GM19238 (cell line): ENCODE results near the gene SAMD11.

Source experiments
- DNase-seq: peaks from one replicate; pipeline ENCODE4 v3.0.0; 2011; ENCODE audit warnings: low spot score; ENCODE audit not compliant: insufficient read length

SAMD11 gene

DNA sequence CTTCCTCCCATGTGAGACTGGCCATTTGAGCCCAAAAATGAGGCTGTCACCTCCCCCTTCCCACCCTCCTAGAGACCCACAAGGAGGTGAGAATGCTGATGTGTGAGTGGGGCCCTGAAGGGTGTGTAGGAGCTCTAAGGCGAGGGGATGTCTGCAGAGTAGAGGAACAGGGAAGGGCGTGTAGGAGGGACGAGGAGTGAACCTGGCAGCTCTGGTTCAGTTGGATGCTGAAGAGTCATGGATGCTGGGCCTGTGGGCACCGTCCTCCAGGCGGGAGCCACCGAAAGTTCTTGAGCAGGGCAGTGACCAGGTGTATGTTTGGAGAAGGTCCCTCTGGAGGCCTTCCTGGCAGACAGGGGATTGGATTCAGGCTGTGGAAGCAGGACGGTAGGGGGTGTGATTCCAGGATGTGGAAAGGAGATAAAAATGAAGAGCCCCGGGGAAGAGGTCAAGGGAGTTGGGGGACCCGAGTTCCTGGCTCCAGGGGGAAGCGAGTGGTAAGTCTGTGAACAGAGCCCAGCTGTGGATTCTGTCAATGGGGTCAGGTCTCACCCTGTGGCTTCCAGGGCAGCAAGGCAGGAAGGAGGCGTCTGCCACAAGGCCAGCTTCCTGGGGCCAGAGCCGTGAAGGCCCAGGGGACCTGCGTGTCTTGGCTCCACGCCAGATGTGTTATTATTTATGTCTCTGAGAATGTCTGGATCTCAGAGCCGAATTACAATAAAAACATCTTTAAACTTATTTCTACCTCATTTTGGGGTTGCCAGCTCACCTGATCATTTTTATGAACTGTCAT, 7.9 kb downstream of the SAMD11 start:
- DNase-seq, result no peak

GRCh38 chr1:932173-932510, 8.4 kb downstream of the SAMD11 start:
- DNase-seq, result no peak

DNA sequence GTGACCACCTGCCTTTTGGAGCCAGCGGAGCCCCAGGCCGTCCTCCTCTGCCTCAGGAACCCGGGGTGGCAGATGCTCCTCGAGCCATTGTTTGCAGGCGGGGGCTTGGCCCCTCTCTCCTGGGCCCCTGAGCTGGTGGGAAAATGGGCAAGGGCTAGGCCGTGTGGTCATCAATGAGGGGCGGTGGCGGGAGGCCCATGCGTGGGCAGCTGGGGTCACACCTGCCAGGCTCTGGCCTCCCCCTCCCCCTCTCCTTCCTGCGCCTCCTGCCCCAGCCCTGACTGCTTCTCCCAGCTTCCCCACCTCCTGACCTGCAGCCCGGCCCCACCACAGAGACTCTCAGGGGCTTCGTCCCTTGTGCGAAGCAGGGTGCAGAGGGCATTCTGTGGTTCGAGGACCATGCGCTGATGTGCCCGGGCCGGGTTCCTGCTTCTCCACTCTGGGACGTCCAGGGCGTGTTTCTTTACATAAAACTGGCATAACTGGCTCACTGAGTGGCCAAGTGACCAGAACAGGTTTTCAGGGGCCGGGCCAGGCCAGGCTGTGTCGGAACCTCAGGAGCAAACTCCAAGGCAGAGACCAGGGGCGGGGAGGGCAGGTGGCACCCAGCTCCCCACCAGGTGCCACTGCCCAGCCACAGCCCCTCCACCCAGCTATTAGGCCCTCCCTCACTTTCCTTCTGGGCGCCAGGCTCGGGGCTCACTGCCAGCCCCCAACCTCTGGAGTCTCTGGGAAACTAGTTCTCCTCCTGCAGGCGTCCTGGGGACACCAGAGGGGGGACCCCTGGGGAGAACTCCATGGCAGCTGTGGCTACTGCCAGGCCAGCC, 9.3 kb downstream of the SAMD11 start:
- DNase-seq, result no peak

DNA sequence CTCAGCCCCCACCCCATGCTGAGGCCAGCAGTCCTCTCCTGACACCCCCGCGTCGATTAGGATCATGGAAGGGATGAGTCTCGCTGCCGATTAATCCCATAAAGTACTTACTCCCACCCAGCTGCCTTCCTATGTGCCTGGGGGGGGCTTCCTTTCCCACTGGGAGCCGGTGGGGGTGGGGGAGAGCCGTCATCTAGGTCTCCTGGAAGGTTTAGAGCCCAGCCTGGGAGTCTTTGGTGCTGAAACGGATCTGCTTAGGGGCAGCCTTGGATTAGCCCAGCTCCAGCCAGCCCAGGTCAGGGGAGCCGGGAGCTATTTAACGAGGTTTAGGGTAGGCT, 9.8 kb downstream of the SAMD11 start:
- DNase-seq, result no peak

- no peak for DNase-seq
These were observed 11.4 kb downstream of the SAMD11 start for GRCh38 chr1:934991-935750.

GRCh38 chr1:935751-936231, 12.1 kb downstream of the SAMD11 start:
- DNase-seq, result no peak

DNA sequence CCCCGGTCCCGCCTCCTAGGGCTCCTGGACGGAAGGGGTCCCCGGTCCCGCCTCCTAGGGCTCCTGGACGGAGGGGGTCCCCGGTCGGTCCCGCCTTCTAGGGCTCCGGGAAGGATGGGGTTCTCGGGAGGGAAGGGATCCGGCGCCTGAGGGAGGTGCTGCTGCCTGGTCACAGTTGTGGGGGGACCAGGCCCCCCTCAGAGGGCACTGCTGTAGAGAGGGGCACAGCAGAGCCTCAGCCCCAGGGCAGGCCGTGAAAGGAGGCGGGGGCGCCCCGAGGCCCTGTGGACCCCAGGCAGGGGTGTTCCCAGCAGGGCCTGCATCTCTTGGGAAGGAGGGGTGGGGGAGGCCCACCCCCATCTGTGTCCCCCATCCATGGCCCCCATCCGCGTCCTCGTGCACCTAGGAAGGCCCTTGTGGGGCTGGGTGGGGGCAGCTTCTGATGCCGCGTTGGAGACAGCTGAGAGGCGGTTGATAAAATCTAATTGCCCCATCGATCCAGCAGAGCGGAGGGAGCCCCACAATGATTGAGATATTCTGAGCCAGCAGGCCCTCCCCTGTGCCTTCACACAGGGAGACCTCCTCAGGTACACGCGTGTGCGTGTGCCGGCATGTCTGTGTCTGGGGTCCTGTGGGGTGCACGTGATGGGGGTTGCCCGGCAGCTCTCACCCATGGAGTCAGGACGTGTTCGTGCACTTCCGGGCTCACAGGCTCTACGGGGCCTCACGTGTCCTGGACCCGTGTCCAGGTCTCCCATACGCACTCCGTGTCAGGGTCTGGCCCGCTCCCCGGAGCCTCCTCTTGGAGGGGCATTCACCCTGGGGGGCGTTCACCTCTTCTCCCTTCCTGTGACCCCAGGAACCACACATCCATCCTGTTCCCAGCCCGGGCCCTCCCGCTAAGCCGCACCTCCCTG, 12.9 kb downstream of the SAMD11 start:
- no peak for DNase-seq

- no peak for DNase-seq
These were observed 13.8 kb downstream of the SAMD11 start for GRCh38 chr1:937521-937920.

DNA sequence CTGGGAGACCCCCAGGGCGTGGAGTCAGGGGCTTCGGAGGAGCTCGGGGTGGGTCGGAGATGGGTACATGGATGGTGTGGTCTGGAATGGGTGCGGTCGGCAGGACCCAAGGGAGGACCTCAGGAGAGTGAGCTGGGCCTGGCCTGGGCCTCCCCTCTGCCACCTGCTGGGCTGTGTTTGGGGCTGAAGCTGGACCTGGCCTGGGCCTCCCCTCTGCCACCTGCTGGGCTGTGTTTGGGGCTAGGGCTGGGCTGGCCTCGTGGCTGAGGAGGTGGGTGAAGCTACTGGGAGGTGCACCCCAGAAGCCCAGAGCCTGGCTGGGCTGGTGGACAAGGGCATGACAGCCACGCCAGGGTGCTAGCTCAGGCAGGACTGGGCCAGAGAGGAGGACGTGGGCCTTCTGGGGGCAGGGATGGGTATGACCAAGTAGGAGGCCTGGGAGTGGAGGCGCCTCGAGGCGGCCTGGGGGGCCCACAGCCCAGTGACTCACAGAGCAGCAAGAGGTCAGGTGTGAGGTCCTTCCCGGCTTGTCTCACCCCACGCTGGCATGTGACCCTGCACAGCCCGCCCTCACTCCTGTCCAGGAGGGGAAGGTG, 14.5 kb downstream of the SAMD11 start:
- DNase-seq, result no peak

DNA sequence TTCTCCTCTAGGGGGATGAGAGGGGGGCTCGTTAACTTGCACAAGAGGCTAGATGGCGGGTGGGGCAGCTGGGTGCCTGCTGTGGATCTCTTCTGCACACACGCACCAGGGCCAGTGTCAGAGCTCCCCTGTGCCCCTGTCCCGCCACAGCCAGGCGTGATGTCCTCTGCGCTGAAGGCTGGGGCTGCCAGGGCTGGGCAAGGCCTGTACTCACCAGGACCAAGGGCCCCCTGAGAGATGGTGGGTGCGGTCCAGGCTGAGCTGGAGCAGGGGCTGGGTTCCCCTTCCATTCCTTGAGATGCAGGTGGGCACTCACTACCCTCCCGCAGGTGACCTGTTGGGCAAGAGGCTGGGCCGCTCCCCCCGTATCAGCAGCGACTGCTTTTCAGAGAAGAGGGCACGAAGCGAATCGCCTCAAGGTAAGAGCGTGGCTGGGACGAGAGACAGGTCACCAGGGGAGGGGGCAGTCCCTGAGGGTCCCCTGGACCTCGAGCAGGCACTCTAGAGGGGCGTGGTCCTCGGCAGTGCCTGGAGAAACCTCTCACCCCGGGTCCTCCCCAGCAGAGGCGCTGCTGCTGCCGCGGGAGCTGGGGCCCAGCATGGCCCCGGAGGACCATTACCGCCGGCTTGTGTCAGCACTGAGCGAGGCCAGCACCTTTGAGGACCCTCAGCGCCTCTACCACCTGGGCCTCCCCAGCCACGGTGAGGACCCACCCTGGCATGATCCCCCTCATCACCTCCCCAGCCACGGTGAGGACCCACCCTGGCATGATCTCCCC, 15.2 kb downstream of the SAMD11 start:
- no peak for DNase-seq

GRCh38 chr1:939511-940106, 15.9 kb downstream of the SAMD11 start:
- no peak for DNase-seq

GRCh38 chr1:940107-941014, 16.6 kb downstream of the SAMD11 start:
- no peak for DNase-seq

DNA sequence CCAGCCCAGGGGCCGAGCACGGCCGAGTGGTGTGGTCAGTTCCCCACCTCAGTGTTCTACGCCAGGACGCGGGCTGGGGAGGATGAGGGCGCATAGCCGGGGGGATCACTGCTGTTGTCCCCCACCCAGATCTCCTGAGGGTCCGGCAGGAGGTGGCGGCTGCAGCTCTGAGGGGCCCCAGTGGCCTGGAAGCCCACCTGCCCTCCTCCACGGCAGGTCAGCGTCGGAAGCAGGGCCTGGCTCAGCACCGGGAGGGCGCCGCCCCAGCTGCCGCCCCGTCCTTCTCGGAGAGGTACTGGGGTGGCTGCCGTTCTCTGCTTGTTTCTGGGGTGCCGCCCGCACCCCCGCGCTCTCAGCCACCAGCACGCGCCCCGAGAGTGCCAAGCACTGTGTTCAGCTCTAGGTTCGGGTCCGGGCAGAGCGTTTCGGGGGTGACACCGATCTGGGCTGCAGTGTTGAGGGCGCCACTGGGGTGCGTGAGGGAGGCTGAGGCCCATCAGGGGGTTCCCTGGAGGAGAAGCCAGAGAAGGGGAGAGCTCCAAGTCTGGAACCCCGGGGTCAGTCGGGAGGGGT, 17.4 kb downstream of the SAMD11 start:
- no peak for DNase-seq

DNA sequence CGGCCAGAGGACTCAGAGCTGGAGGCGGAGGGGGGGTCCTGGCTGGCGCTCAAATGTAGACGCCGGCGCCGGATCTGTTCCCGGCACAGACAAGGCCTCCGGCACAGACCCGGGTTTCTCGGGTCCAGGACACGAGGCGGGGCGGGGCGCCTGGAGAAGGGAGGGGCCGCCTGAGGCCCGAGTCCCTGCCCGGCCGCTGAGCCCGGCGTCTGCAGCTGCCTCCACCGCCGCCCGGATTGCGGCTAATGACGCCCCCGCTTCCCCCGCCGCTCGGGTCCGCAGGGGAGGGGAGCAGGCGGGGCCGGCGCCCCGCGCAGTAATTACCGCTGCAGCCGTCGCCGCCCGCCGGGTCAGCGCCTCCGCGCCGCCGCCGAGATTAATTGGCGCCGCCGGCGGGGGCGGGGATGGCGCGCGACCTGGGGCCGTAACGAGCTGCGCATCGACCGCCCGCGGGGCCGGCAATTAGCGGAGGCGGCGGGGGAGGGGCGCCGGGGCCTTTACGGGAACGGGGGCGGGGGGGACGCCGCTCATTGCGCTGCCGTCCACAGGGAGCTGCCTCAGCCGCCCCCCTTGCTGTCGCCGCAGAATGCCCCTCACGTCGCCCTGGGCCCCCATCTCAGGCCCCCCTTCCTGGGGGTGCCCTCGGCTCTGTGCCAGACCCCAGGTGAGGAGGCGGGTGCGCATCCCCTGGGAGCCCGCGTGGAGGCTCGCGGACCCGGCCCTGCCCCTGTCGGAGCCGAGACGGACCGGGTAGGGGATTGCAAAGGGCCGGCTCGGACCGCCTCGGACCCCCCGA, 18.1 kb downstream of the SAMD11 start:
- DNase-seq, result no peak

DNA sequence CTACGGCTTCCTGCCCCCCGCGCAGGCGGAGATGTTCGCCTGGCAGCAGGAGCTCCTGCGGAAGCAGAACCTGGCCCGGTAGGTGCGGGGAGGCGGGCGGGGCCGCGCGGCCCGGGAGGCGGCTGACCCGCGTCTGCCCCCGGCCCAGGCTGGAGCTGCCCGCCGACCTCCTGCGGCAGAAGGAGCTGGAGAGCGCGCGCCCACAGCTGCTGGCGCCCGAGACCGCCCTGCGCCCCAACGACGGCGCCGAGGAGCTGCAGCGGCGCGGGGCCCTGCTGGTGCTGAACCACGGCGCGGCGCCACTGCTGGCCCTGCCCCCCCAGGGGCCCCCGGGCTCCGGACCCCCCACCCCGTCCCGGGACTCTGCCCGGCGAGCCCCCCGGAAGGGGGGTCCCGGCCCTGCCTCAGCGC, 18.7 kb downstream of the SAMD11 start:
- no peak for DNase-seq

DNA sequence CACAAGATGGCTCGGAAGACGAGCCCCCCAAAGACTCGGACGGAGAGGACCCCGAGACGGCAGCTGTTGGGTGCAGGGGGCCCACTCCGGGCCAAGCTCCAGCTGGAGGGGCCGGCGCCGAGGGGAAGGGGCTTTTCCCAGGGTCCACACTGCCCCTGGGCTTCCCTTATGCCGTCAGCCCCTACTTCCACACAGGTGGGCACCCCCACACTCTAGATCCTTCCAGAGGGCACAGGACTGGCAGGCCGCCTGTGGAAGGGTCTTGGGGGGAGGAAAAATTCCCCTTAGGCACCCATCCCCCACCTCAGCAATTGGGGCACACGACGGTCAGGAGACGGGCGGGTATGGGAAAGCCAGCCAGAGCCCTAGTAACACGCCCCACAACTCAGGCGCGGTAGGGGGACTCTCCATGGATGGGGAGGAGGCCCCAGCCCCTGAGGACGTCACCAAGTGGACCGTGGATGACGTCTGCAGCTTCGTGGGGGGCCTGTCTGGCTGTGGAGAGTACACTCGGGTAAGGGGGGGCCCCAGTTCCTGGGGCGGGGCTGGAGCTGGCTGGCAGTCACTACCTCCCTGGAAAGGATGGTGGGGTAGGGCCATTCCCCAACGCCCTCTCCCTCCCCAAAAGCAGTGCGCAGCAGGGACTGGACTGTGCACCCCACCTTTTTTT, 19.3 kb downstream of the SAMD11 start:
- DNase-seq, result no peak
